22Rv1 (cell line): ENCODE results near the gene SRRM1.
"Not testable (repeated sequence)": the region's sequence is repeated elsewhere in the genome, so short reads cannot be mapped to it uniquely, and the experiment has no call there.

Source experiments
- H3K27ac ChIP-seq: fragments of 450-650 bp; 2 replicates; pipeline ENCODE4 v1.5.1; 2017
- ZFX ChIP-seq: fragments of 450-650 bp; IDR thresholded peaks from 2 replicates; pipeline ENCODE4 v1.6.1; 2017; ENCODE audit warnings: antibody characterized with exemption, borderline replicate concordance
- TF ChIP-seq, protein P1 (sequence below): fragments of 450-650 bp; IDR thresholded peaks from 2 replicates; pipeline ENCODE4 v1.5.1; 2017; ENCODE audit warnings: mild to moderate bottlenecking

Gene SRRM1

DNA sequence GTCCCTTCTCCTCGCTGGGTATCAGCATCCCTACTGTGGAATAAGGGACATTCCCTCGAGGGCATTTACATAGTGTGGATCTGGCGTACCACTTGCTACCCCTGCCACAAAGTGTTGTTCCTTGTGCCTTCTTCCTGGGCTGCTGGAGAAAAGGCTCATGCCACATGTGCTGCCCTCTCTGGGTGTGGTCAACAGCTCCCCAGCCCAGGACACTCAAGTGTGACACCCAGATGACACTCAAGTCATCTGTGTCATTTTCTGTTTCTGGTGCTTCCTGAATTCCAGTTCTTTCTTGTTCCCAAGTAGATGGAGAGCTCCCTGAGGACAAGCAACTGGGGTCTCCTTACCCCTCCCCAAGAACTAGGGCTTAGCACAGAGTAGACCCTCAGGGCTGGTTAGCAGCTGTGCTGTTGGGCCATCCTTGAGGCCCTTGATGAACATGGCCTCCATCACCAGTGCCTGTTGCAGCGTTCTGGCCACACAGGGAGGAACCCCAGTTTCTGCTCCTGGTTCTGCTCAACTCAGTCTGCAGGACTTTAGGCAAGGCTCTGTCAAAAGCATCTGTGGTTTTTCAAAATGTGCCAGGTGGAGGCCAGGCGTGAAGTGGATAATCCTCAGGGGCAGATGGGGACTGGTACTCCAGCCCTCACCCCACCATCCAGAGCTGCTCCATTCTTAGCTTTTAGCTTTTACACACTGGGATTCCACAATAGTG lies 53.1 kb downstream of the SRRM1 start:
- TF ChIP-seq ZFX: no peak
- TF ChIP-seq, protein P1, sequence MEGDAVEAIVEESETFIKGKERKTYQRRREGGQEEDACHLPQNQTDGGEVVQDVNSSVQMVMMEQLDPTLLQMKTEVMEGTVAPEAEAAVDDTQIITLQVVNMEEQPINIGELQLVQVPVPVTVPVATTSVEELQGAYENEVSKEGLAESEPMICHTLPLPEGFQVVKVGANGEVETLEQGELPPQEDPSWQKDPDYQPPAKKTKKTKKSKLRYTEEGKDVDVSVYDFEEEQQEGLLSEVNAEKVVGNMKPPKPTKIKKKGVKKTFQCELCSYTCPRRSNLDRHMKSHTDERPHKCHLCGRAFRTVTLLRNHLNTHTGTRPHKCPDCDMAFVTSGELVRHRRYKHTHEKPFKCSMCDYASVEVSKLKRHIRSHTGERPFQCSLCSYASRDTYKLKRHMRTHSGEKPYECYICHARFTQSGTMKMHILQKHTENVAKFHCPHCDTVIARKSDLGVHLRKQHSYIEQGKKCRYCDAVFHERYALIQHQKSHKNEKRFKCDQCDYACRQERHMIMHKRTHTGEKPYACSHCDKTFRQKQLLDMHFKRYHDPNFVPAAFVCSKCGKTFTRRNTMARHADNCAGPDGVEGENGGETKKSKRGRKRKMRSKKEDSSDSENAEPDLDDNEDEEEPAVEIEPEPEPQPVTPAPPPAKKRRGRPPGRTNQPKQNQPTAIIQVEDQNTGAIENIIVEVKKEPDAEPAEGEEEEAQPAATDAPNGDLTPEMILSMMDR: no peak
- H3K27ac ChIP-seq: no peak overlapping the region

DNA sequence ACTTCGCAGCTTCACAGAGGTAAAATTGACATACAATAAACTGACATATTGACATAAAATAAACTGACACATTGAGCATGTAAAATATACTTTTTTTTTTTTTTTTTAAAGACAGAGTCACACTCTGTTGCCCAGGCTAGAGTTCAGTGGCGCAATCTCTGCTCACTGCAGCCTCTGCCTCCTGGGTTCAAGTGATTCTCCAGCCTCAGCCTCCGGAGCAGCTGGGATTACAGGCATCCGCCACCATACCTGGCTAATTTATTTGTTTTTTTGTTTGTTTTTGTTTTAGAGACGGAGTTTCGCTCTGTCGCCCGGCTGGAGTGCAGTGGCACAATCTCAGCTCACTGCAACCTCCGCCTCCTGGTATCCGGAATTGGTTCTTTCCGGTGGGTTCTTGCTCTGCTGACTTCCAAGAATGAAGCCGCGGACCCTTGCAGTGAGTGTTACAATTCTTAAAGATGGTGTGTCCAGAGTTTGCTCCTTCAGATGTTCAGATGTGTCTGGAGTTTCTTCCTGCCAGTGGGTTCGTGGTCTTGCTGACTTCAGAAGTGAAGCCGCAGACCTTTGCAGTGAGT lies 53.7 kb downstream of the SRRM1 start:
- no peak overlapping the region for H3K27ac ChIP-seq
- TF ChIP-seq, protein P1: no peak
- TF ChIP-seq ZFX: no peak

DNA sequence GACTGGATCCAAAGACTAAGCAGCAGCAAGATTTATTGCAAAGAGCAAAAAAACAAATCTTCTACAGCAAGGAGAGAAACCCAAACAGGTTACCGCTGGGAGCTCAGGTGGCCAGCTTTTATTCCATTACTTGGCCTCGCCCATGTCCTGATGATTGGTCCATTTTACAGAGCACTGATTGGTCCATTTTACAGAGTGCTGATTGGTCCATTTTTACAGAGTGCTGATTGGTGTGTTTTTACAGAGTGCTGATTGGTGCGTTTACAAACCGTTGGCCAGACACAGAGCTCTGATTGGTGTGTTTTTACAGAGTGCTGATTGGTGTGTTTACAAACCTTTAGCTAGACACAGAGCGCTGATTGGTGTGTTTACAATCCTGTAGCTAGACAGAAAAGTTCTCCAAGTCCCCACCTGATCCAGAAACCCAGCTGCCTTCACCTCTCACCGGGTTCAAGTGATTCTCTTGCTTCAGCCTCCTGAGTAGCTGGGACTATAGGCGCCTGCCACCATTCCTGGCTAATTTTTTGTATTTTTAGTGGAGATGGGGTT lies 54.4 kb downstream of the SRRM1 start:
- not testable (repeated sequence) for H3K27ac ChIP-seq

DNA sequence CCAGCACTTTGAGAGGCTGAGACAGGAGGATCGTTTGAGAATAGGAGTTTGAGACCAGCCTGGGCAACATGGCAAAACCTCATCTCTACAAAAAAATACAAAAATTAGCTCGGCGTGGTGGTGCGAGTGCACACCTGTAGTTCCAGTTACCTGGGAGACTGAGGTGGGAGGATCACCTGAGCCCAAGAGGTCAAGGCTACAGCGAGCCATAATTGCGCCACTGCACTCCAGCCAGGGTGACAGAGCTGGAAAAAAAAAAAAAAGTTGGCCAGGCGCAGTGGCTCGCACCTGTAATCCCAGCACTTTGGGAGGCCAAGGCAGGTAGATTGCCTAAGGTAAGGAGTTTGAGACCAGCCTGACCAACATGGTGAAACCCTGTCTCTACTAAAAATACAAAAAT lies 55.2 kb downstream of the SRRM1 start:
- not testable (repeated sequence) for H3K27ac ChIP-seq

DNA sequence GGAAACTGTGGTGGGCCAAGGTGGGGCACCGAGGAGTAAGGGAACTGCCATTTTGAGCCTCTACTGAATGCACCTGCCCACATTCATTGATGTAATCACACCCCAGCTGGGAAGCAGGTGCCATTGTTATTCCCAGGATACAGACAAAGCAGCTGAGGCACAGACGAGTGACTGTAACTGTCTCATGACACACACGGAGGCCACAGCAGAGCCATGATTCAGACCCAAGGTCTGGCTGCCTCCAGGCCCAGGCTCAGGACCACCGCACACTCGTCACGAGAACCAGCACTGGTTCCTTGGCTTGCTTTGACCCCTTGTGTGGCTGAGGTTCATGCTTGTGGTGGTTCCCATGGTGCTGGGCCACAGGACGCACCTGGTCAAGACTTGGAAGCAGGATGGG lies 56.5 kb downstream of the SRRM1 start:
- TF ChIP-seq, protein P1: no peak
- no peak for TF ChIP-seq ZFX
- H3K27ac ChIP-seq: no peak overlapping the region

DNA sequence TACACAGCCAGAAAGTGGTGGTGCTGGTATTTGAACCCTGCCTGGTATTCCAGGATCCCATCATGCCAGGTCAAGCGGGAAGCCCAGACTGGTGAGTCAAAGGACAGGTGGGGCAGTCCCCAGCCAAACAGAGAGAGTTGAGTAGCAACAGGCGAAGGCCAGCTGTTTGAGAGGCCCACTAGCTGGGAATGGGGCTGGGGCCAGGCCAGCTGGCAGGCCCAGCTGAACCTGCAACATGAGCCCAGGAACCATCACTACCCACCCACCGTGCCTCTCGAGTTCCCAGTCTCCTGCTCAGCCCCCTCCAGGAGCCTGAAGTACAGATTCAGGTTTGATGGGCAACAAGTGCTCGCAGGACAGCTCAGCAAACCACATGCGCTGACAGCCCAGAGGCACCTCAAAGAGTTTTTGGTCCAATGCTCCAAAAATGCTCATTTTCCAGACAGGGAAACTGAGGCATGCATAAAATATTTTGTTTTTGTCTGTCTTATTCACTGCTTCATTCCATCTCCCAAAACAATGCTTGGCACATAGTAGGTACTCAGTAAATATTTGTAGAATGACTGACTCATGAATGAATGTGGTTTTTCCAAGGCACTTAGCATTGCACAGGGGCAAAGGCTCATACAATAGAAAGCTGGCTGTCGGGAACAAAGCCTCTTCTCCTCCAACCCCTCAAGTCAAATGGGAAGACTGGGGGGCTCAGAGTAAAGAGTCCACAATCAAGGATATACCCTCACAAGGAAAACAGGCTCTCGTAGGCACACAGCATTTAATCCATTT lies 59.6 kb downstream of the SRRM1 start:
- no peak overlapping the region for H3K27ac ChIP-seq
- TF ChIP-seq ZFX: no peak
- TF ChIP-seq, protein P1: no peak

DNA sequence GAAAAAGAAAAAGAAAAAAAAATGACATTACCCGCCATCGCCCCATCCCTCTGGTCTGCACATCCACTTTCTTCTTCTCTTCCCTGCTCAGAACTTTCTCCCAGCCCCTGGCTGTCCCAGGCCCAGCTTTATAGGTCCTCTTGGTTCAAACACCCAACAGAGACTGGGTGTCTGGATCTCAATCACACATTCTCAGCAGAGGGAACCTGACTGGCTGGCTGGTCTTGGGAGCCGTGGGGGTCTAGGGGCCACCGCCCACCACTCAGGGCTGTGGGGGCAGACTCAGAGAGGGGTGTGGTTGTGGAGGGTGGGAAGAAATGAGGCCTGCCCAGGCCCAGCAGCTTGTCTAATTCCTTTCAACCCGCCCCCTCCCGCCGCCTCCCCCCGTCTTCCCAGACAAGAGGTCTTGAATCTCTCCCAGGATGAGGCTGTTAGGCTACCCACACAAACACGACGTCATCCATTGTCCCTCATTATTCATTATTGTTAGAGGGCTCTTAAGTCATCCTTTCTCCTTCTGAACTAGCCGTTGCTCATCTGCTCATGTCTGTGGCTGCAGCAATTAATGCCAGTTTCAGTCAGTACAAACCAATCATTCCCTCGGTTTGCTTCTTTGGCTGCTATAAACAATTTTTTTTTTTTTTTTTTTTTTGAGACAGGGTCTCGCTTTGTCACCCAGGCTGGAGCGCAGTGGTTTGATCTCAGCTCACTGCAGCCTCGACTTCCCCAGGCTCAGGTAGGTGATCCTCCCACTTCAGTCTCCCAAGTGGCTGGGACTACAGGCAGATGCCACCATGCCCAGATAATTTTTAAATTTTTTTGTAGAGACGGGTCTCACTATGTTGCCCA lies 61.5 kb downstream of the SRRM1 start:
- H3K27ac ChIP-seq: peak overlapping the region; percentile 87
- no peak for TF ChIP-seq ZFX
- TF ChIP-seq, protein P1: no peak
